ENCODE results near the gene NINL. TPM values are rescaled to one million over a fixed set of nuclear protein-coding genes. Genes with fewer than 3 reads are reported as not detected.

NINL gene
- total RNA-seq, 1 experiment from 2014 or later, result 31.5 TPM

DNA sequence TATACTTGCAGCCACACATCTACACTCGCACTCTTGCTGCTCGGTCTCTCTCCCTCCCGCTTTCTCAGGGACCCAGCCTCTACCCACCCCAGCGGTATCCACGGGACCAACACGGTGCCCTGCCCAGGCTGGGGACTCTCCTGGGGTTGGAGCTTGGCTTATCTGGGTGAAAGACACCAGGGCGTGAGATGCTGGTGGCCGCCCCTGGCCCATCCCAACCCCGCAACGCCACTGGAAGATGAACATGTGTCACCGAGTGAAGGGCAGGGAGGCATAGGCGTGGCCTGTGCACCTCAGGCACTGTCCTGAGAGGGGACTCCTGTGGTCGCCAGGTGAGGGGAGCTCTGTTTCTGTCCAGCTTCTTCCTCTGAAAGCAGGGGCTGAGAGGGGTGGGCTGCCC, 47.4 kb downstream of the NINL start:
- CTCF ChIA-PET, result no interaction called here
- Histone ChIP-seq H3K4me1 (ENCODE audit: insufficient read depth, low read length, poor library complexity, severe bottlenecking) (peaks cover 28% of the 10 kb centered on the region), H3K4me3 (ENCODE audit: low read depth, low read length, poor library complexity, severe bottlenecking) (no peak overlapping the region), H3K27ac (ENCODE audit: low read depth, low read length, poor library complexity, severe bottlenecking) (no peak overlapping the region), H3K36me3 (ENCODE audit: insufficient read depth, low read length, poor library complexity, severe bottlenecking) (no peaks in the 10 kb centered on the region), H3K9me3 (ENCODE audit: low read depth, low read length, poor library complexity, severe bottlenecking) (no peaks in the 10 kb centered on the region), H3K27me3 (replicated peaks; ENCODE audit: insufficient read depth, low read depth, low read length, poor library complexity) (no peaks in the 10 kb centered on the region)
- no peak for DNase-seq (ENCODE audit: low spot score)
- POLR2A ChIA-PET (ENCODE audit: low non-redundant PET), result no interaction called here
- intact Hi-C loops (cut with micrococcal nuclease; ENCODE audit: unreplicated experiment), result no loop called here
- TF ChIP-seq EZH2 (IDR thresholded peaks at IDR 0.05; ENCODE audit: borderline replicate concordance, low read depth, low read length, poor library complexity, severe bottlenecking) (no peak), CTCF (conservative IDR thresholded peaks at IDR 0.05; ENCODE audit: low read depth, low read length) (no peak)
- BruUV-seq (replicated peaks), result no TSS peak

DNA sequence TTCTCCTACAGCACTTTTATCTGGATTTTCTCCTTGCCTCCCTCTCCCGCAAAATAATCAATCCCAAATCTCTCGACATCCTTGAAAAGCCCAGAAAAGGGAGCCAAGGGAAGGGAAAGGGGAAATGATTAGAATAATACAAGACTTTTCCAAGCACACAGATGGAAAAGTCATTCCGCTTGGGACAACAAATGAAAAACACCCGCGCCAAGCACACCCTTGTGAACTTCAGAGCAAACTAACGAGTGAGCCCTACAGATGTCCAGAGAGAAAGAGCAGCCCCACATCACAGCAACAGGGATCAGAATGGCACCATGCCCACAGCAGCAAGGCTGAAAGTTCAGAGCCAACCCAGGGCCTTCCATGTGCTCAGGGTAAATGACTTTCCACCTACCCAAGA, 49.6 kb downstream of the NINL start:
- no peak for DNase-seq (ENCODE audit: low spot score)
- ChIA-PET CTCF (no interaction called here), POLR2A (ENCODE audit: low non-redundant PET) (no interaction called here)
- no peak overlapping the region for H3K4me3 ChIP-seq (ENCODE audit: low read depth, low read length, poor library complexity, severe bottlenecking)
- H3K27ac ChIP-seq (ENCODE audit: low read depth, low read length, poor library complexity, severe bottlenecking), result no peak overlapping the region
- H3K27me3 ChIP-seq (replicated peaks; ENCODE audit: insufficient read depth, low read depth, low read length, poor library complexity), result no peaks in the 10 kb centered on the region
- no TSS peak for BruUV-seq (replicated peaks)
- intact Hi-C loops (cut with micrococcal nuclease; ENCODE audit: unreplicated experiment), result no loop called here
- no peaks in the 10 kb centered on the region for H3K9me3 ChIP-seq (ENCODE audit: low read depth, low read length, poor library complexity, severe bottlenecking)
- TF ChIP-seq EZH2 (IDR thresholded peaks at IDR 0.05; ENCODE audit: borderline replicate concordance, low read depth, low read length, poor library complexity, severe bottlenecking) (no peak), CTCF (conservative IDR thresholded peaks at IDR 0.05; ENCODE audit: low read depth, low read length) (no peak)
- peaks cover 16% of the 10 kb centered on the region for H3K4me1 ChIP-seq (ENCODE audit: insufficient read depth, low read length, poor library complexity, severe bottlenecking)
- no peaks in the 10 kb centered on the region for H3K36me3 ChIP-seq (ENCODE audit: insufficient read depth, low read length, poor library complexity, severe bottlenecking)

DNA sequence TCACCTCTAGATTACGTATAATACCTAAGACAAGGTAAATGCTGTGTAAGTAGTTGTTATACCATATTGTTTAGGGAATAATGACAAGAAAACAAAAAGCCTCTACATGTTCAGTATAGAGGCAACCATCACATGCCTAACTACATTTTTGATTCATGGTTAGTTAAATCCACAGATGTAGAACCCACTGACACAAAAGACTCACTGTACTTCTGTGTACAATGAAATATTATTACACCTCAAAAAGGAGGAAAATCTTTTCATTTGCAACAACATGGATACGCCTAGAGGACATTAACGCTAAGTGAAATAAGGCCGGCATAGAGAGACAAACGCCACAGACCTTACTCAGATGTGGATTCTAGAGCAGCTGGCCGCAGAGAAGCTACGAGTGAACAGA, 50.5 kb downstream of the NINL start:
- H3K4me1 ChIP-seq (ENCODE audit: insufficient read depth, low read length, poor library complexity, severe bottlenecking), result peaks cover 6% of the 10 kb centered on the region
- CTCF ChIA-PET, result no interaction called here
- H3K4me3 ChIP-seq (ENCODE audit: low read depth, low read length, poor library complexity, severe bottlenecking), result no peak overlapping the region
- no peak overlapping the region for H3K27ac ChIP-seq (ENCODE audit: low read depth, low read length, poor library complexity, severe bottlenecking)
- POLR2A ChIA-PET (ENCODE audit: low non-redundant PET), result no interaction called here
- no peaks in the 10 kb centered on the region for H3K27me3 ChIP-seq (replicated peaks; ENCODE audit: insufficient read depth, low read depth, low read length, poor library complexity)
- no TSS peak for BruUV-seq (replicated peaks)
- no peak for TF ChIP-seq CTCF (conservative IDR thresholded peaks at IDR 0.05; ENCODE audit: low read depth, low read length)
- TF ChIP-seq EZH2 (IDR thresholded peaks at IDR 0.05; ENCODE audit: borderline replicate concordance, low read depth, low read length, poor library complexity, severe bottlenecking), result no peak
- no peak for DNase-seq (ENCODE audit: low spot score)
- no peaks in the 10 kb centered on the region for H3K9me3 ChIP-seq (ENCODE audit: low read depth, low read length, poor library complexity, severe bottlenecking)
- intact Hi-C loops (cut with micrococcal nuclease; ENCODE audit: unreplicated experiment), result no loop called here
- no peaks in the 10 kb centered on the region for H3K36me3 ChIP-seq (ENCODE audit: insufficient read depth, low read length, poor library complexity, severe bottlenecking)

Data from A673 (cell line).